ENCODE results near the gene PKD1L1.

The PKD1L1 gene

GRCh38 chr7:47786557-47787248, 161.6 kb downstream of the PKD1L1 start:
- peak; percentile 87 to 93 (median 91) for DNase-seq

- no peak for DNase-seq
Measured at GRCh38 chr7:47785923-47786556, 162.2 kb downstream of the PKD1L1 start.

- DNase-seq: no peak
Measured at GRCh38 chr7:47783456-47784223, 164.6 kb downstream of the PKD1L1 start.

GRCh38 chr7:47782792-47783191, 165.5 kb downstream of the PKD1L1 start:
- no peak for DNase-seq

- DNase-seq: no peak
Measured at GRCh38 chr7:47782022-47782421, 166.2 kb downstream of the PKD1L1 start.

GRCh38 chr7:47780555-47780954, 167.7 kb downstream of the PKD1L1 start:
- DNase-seq: no peak

- DNase-seq: no peak
Measured at GRCh38 chr7:47779341-47779771, 168.9 kb downstream of the PKD1L1 start.

GRCh38 chr7:47778153-47778661, 170.1 kb downstream of the PKD1L1 start:
- no peak for DNase-seq

- DNase-seq: no peak
Measured at GRCh38 chr7:47777531-47778152, 170.6 kb downstream of the PKD1L1 start.

- no peak for DNase-seq
Measured at GRCh38 chr7:47776335-47776734, 171.9 kb downstream of the PKD1L1 start.

- no peak for DNase-seq
Measured at GRCh38 chr7:47775238-47775637, 173.0 kb downstream of the PKD1L1 start.

- no peak for DNase-seq
Measured at GRCh38 chr7:47772492-47772891, 175.8 kb downstream of the PKD1L1 start.

GRCh38 chr7:47771990-47772360, 176.3 kb downstream of the PKD1L1 start:
- DNase-seq: no peak

- DNase-seq: no peak
Measured at GRCh38 chr7:47771336-47771989, 176.8 kb downstream of the PKD1L1 start.

- no peak for DNase-seq
Measured at GRCh38 chr7:47766126-47766525, 182.1 kb downstream of the PKD1L1 start.

GRCh38 chr7:47765373-47765979, 182.8 kb downstream of the PKD1L1 start:
- DNase-seq: no peak

- DNase-seq: no peak
Measured at GRCh38 chr7:47764746-47765145, 183.5 kb downstream of the PKD1L1 start.

GRCh38 chr7:47763063-47763974, 184.9 kb downstream of the PKD1L1 start:
- peak in 1 of 3 donors; percentile 12 for DNase-seq

GRCh38 chr7:47762746-47763062, 185.6 kb downstream of the PKD1L1 start:
- DNase-seq: no peak

- DNase-seq: no peak
Measured at GRCh38 chr7:47762207-47762606, 186.1 kb downstream of the PKD1L1 start.

GRCh38 chr7:47759056-47759706, 189.1 kb downstream of the PKD1L1 start:
- no peak for DNase-seq
